Measurements from ENCODE around the gene USP4.
"Not testable (repeated sequence)": the region's sequence is repeated elsewhere in the genome, so short reads cannot be mapped to it uniquely, and the experiment has no call there.

The USP4 gene

DNA sequence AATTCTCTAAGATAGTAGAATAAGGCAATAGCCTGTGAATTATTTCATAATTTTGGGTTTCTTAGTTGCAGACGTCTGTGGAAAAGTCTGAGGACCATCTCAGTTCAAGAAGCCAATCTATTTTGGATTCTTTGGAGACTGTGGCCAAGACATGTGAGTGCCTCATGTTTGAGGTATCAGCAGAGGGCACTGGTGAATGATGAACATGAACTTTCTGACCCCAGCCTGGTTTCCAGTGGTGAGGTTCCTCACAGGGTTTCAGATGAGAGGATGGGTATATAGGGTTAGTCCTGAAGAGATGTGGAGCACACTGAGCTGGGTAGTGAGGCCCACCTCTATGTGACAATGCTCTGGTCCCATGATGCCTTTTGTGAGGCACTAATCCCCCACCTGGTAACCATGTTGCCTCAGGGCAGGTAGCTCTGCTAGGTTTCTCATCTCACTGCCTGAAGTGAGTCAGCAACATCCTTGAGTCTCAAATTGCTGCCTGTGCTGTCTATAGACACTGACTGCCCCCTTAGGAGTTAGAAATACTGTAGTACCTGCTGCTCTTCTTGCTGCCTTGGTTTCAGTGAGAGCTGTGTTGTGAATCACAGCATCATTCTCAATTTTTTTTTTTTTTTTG, 95.2 kb downstream of the USP4 start:
- no peak for DNase-seq (ENCODE audit: low spot score)

DNA sequence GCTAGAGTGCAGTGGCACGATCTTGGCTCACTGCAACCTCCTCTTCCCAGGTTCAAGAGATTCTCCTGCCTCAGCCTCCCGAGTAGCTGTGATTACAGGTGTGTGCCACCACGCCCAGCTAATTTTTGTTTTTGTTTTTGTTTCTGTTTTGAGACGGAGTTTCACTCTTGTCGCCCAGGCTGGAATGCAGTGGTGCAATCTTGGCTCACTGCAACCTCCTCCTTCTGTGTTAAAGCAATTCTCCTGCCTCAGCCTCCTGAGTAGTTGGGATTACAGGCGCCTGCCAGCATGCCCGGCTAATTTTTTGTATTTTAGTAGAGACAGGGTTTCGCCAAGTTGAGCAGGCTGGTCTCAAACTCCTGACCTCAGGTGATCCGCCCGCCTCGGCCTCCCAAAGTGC, 99.8 kb downstream of the USP4 start:
- DNase-seq (ENCODE audit: low spot score) = not testable (repeated sequence)

DNA sequence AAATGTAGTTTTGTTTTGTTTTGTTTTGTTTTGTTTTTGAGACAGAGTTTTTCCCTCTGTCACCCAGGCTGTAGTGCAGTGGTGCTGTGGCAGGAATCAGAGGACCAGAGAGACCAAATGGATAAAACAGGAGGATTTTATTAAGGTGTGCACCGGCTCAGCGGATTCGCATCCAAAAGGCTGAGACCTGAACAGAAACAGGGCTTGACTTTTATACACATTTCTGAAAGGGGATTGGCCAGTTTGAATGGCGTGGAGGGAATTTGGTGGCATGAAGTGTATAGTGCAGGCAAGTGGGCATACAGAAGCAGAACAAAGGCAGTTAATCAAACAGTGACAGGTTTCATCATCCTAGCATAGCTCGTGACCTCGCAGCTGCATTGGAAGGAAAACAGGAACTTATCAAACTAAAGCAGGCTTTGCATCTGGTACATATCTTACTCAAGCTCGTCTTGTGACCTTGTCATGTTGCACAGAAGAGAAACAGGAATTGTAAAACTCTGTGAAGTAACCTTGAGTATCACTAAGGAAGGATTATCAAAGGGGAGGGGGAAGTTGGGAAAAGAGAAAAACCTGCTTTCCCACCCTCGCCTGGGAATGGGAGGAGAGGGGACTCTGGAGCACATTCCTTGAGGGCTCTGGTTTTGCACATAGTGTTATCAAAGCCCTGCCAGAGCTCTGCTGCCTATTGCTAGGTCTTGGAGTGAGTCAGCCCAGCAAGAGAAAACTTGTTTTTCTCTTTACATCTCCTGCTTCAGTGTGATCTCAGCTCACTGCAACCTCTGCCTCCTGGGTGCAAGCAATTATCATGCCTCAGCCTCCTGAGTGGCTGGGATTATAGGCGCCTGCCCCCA, 101.4 kb downstream of the USP4 start:
- peak; percentile 33 for DNase-seq (ENCODE audit: low spot score)

DNA sequence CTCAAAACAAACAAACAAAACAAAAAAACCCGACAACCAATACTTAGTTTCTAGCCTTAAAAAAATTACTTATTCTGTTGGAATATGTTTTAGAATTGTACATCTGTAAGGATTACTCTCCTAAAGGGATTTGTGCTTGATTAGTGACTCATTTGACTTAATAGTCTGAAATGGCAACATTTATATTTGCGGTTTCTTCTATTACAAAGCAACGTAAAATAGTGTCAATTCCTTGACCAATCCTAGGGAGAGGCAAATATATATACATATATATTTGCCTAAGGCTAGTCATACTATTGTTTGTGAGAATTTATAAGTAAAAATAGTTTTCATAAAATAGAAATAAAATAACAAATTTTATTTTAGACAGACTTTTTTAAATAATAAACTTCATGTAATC, 102.5 kb downstream of the USP4 start:
- DNase-seq (ENCODE audit: low spot score) = no peak

DNA sequence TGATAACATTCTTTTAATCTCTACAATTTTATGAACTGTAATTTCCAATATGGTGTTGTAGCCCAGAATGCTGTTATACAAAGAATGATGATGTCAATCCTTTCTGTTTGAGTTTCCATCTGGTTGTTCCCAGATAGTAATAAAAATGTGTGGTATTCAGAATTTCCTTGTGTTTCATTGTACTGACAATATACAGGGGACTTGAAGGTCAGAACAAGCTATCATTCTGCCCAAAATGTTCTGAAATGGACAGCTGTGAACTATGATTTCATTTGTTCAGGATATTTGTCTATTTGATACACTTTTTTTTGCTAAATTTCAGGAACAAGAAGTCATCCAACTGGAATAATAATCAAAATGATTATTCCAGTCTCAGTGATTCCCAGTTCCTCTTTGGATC, 103.6 kb downstream of the USP4 start:
- no peak for DNase-seq (ENCODE audit: low spot score)

DNA sequence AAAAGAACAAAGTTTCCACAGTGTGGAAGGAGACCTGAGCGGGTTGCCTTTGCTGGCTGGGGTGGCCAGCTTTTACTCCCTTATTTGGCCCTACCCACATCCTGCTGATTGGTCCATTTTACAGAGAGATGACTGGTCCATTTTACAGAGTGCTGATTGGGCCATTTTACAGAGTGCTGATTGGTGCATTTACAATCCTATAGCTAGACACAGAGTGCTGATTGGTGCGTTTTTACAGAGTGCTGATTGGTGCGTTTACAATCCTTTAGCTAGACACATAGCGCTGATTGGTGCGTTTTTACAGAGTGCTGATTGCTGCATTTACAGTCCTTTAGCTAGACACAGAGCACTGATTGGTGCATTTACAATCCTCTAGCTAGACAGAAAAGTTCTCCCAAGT, 111.0 kb downstream of the USP4 start:
- DNase-seq (ENCODE audit: low spot score) = not testable (repeated sequence)

Data from kidney capillary endothelial cell (primary cell).